ENCODE data around the gene FUT8. TPM values are rescaled to one million over a fixed set of nuclear protein-coding genes. Genes with fewer than 3 reads are reported as not detected.
A peak's percentile ranks its signal among the peaks of the same experiment; 100 is the strongest.

FUT8 gene
- total RNA-seq, 1 experiment from 2014 or later = 129 TPM

DNA sequence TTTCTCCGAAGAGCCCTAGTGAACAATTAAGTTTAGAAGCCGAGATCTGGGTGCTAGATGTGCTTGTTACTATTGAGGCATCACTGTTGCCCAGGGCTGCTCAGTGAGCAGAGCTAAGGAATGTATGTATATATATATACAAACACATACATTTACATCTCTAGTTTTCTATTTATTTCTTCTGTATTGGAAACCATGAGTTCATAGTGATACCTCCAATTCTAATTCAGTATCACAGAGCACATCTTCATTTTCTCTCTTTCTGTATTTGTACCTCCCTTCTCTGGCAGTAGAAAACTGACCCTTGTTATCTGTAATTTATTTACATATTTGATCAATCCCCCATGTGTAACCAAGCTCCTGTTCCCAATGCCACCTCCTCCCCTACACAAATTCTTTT is 40.7 kb upstream of the FUT8 start:
- Mint-ChIP-seq H3K27me3 (ENCODE audit: unreplicated experiment) (no peaks in the 10 kb centered on the region), H3K9me3 (ENCODE audit: low read depth, unreplicated experiment) (no peaks in the 10 kb centered on the region), H3K27ac (ENCODE audit: unreplicated experiment) (no peak overlapping the region), H3K36me3 (ENCODE audit: insufficient read depth, unreplicated experiment) (no peaks in the 10 kb centered on the region), H3K4me1 (ENCODE audit: low read depth, unreplicated experiment) (peaks cover 18% of the 10 kb centered on the region), H3K4me3 (ENCODE audit: low read depth, unreplicated experiment) (no peak overlapping the region)
- intact Hi-C loops (cut with micrococcal nuclease; ENCODE audit: unreplicated experiment) = no loop called here
- TF ChIP-seq, protein P1, sequence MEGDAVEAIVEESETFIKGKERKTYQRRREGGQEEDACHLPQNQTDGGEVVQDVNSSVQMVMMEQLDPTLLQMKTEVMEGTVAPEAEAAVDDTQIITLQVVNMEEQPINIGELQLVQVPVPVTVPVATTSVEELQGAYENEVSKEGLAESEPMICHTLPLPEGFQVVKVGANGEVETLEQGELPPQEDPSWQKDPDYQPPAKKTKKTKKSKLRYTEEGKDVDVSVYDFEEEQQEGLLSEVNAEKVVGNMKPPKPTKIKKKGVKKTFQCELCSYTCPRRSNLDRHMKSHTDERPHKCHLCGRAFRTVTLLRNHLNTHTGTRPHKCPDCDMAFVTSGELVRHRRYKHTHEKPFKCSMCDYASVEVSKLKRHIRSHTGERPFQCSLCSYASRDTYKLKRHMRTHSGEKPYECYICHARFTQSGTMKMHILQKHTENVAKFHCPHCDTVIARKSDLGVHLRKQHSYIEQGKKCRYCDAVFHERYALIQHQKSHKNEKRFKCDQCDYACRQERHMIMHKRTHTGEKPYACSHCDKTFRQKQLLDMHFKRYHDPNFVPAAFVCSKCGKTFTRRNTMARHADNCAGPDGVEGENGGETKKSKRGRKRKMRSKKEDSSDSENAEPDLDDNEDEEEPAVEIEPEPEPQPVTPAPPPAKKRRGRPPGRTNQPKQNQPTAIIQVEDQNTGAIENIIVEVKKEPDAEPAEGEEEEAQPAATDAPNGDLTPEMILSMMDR (IDR thresholded peaks at IDR 0.05; ENCODE audit: unreplicated experiment) = no peak
- no TSS peak for BruUV-seq (replicated peaks)
- DNase-seq = no peak
- CTCF ChIA-PET = interaction anchor here (0.9 kb wide), 1 partner anchor 98 kb away, joined by 3 read pairs; no protein-coding TSS in a partner anchor

GRCh38 chr14:65373016-65373670 is 39.4 kb upstream of the FUT8 start:
- TF ChIP-seq, protein P1 (IDR thresholded peaks at IDR 0.05; ENCODE audit: unreplicated experiment) = no peak
- BruUV-seq (replicated peaks) = no TSS peak
- Mint-ChIP-seq H3K27me3 (ENCODE audit: unreplicated experiment) (no peaks in the 10 kb centered on the region), H3K4me1 (ENCODE audit: low read depth, unreplicated experiment) (peaks cover 31% of the 10 kb centered on the region), H3K27ac (ENCODE audit: unreplicated experiment) (peak overlapping the region; percentile 27), H3K9me3 (ENCODE audit: low read depth, unreplicated experiment) (no peaks in the 10 kb centered on the region), H3K36me3 (ENCODE audit: insufficient read depth, unreplicated experiment) (no peaks in the 10 kb centered on the region), H3K4me3 (ENCODE audit: low read depth, unreplicated experiment) (no peak overlapping the region)
- CTCF ChIA-PET = interaction anchor here (0.9 kb wide), 1 partner anchor 99 kb away, joined by 3 read pairs; no protein-coding TSS in a partner anchor
- no peak for DNase-seq
- intact Hi-C loops (cut with micrococcal nuclease; ENCODE audit: unreplicated experiment) = no loop called here

DNA sequence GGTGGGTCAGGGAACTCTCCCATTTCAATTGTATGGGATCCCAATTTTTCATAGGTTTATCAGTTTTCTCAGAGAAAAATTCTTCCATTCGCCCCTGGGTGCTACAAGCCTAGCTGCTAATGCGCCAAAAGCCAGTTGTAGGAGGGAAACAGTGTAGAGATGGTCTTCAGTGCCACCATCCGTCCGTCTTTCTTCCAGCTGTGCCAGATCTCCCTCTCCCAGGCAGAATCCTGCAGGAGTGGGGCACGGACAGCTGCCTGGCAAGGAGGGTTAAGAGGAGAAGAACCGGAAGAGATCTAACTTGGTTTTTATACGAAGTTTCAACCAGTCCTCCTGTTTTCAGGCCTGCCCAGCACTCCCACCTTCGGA is 38.9 kb upstream of the FUT8 start:
- TF ChIP-seq, protein P1 (IDR thresholded peaks at IDR 0.05; ENCODE audit: unreplicated experiment) = no peak
- Mint-ChIP-seq H3K27me3 (ENCODE audit: unreplicated experiment) (no peaks in the 10 kb centered on the region), H3K27ac (ENCODE audit: unreplicated experiment) (no peak overlapping the region), H3K9me3 (ENCODE audit: low read depth, unreplicated experiment) (no peaks in the 10 kb centered on the region), H3K4me1 (ENCODE audit: low read depth, unreplicated experiment) (peaks cover 32% of the 10 kb centered on the region), H3K36me3 (ENCODE audit: insufficient read depth, unreplicated experiment) (no peaks in the 10 kb centered on the region), H3K4me3 (ENCODE audit: low read depth, unreplicated experiment) (no peak overlapping the region)
- CTCF ChIA-PET = no interaction called here
- intact Hi-C loops (cut with micrococcal nuclease; ENCODE audit: unreplicated experiment) = no loop called here
- DNase-seq = no peak
- no TSS peak for BruUV-seq (replicated peaks)

GRCh38 chr14:65377576-65377975 is 35.0 kb upstream of the FUT8 start:
- Mint-ChIP-seq H3K4me3 (ENCODE audit: low read depth, unreplicated experiment) (no peak overlapping the region), H3K27me3 (ENCODE audit: unreplicated experiment) (no peaks in the 10 kb centered on the region), H3K9me3 (ENCODE audit: low read depth, unreplicated experiment) (no peaks in the 10 kb centered on the region), H3K27ac (ENCODE audit: unreplicated experiment) (peak overlapping the region; percentile 39), H3K4me1 (ENCODE audit: low read depth, unreplicated experiment) (peaks cover 22% of the 10 kb centered on the region), H3K36me3 (ENCODE audit: insufficient read depth, unreplicated experiment) (no peaks in the 10 kb centered on the region)
- BruUV-seq (replicated peaks) = no TSS peak
- TF ChIP-seq, protein P1 (IDR thresholded peaks at IDR 0.05; ENCODE audit: unreplicated experiment) = no peak
- no peak for DNase-seq
- CTCF ChIA-PET = interaction anchor here (1.0 kb wide), 1 partner anchor 119 kb away, joined by 3 read pairs; no protein-coding TSS in a partner anchor
- intact Hi-C loops (cut with micrococcal nuclease; ENCODE audit: unreplicated experiment) = no loop called here

All from Calu3 (cell line).